Endothelial cell of umbilical vein (primary cell): ENCODE results near the gene SAMD4B. TPM values are rescaled to one million over a fixed set of nuclear protein-coding genes. Genes with fewer than 3 reads are reported as not detected.

Source experiments
- BruUV-seq: library from RNA; stranded (reverse); fragments of 400-500 nt; replicated peaks from 2 replicates; lab custom pipeline; 2021; lab: Mats Ljungman, UMichigan
- CTCF ChIA-PET: fragments of 300-600, 350-600 bp; sonication (Branson Sonifier 250); formaldehyde crosslinking; loops from one replicate; lab custom pipeline; 2021; ENCODE audit warnings: antibody characterized with exemption, inconsistent platforms; lab: Charles Lee
- POLR2A ChIA-PET: fragments of 300-600, 350-600 bp; sonication (Branson Sonifier 250); formaldehyde crosslinking; loops from one replicate; lab custom pipeline; 2021; ENCODE audit warnings: antibody characterized with exemption, inconsistent platforms; lab: Charles Lee
- DNase-seq: peaks from one replicate; pipeline ENCODE4 v3.0.0-alpha.2; 2011; ENCODE audit warnings: low read depth, low spot score
- FAIRE-seq: peaks from 2 replicates; lab custom pipeline; 2011; peaks lifted over from hg19 to GRCh38; lab: Jason Lieb, UNC
- H2AFZ ChIP-seq: 2 replicates; pipeline ENCODE4 v1.6.0; 2012; ENCODE audit warnings: low read depth, low read length, control low read depth, inconsistent platforms
- H3K27ac ChIP-seq: 2 replicates; pipeline ENCODE4 v1.5.1; 2011; ENCODE audit warnings: low read depth, mild to moderate bottlenecking, control low read depth, low read length, moderate library complexity; ENCODE audit not compliant: insufficient read depth
- H3K27me3 ChIP-seq, 2 experiments: 2 replicates each; pipeline versions ENCODE4 v1.6.0 to v1.6.1; 2011; ENCODE audit warnings: low read length in 2 of 2, mixed read lengths in 1 of 2; ENCODE audit not compliant: control insufficient read depth in 2 of 2, insufficient read depth in 2 of 2
- H3K36me3 ChIP-seq, 2 experiments: 2 replicates in 1 of 2; 3 replicates in 1 of 2; pipeline ENCODE4 v1.5.1; 2011; ENCODE audit warnings: low read length in 2 of 2, mild to moderate bottlenecking in 1 of 2, moderate library complexity in 1 of 2; ENCODE audit not compliant: control insufficient read depth in 2 of 2, insufficient read depth in 2 of 2; ENCODE audit errors: extremely low read depth in 1 of 2
- H3K4me1 ChIP-seq: 3 replicates; pipeline ENCODE4 v1.5.1; 2011; ENCODE audit warnings: mild to moderate bottlenecking, low read length; ENCODE audit not compliant: control insufficient read depth, insufficient read depth; ENCODE audit errors: extremely low read depth
- H3K4me2 ChIP-seq: 2 replicates; pipeline ENCODE4 v1.6.1; 2011; ENCODE audit warnings: low read length, control low read depth, mixed read lengths; ENCODE audit not compliant: insufficient read depth
- H3K4me3 ChIP-seq, 3 experiments: fragments of 200-600 bp in 1 of 3; sonication (generic), shearing (Covaris generic) in 1 of 3; replicated peaks in 1 of 3; 2 replicates each; pipeline ENCODE4 v1.5.1; 2011 to 2016; ENCODE audit warnings: control low read depth in 3 of 3, low read length in 3 of 3, mild to moderate bottlenecking in 2 of 3, inconsistent platforms in 1 of 3, low read depth in 1 of 3, moderate library complexity in 1 of 3; ENCODE audit not compliant: insufficient read depth in 1 of 3
- H3K79me2 ChIP-seq: 2 replicates; pipeline ENCODE4 v1.6.0; 2012; ENCODE audit warnings: low read length, inconsistent platforms; ENCODE audit not compliant: control insufficient read depth, insufficient read depth
- H3K9ac ChIP-seq: replicated peaks from 2 replicates; pipeline ENCODE3; 2011; ENCODE audit warnings: low read length, control low read depth; ENCODE audit not compliant: insufficient read depth; ENCODE audit errors: extremely low read depth
- H3K9me1 ChIP-seq: replicated peaks from 3 replicates; pipeline ENCODE4 v1.6.0; 2011; ENCODE audit warnings: mild to moderate bottlenecking, low read length; ENCODE audit not compliant: control insufficient read depth, insufficient read depth; ENCODE audit errors: extremely low read depth
- H3K9me3 ChIP-seq: replicated peaks from 2 replicates; pipeline ENCODE4 v1.5.1; 2012; ENCODE audit warnings: low read length, inconsistent platforms; ENCODE audit not compliant: control insufficient read depth, insufficient read depth
- H4K20me1 ChIP-seq: replicated peaks from 2 replicates; pipeline ENCODE3; 2011; ENCODE audit warnings: mild to moderate bottlenecking, low read length; ENCODE audit not compliant: control insufficient read depth, insufficient read depth; ENCODE audit errors: extremely low read depth
- CTCF ChIP-seq, 2 donors: IDR thresholded peaks; 1 replicate in 1 of 2; 2 replicates in 1 of 2; pipeline ENCODE4 v1.5.1; 2011; ENCODE audit warnings: low read length in 2 of 2, mild to moderate bottlenecking in 2 of 2, moderate library complexity in 2 of 2, control low read depth in 1 of 2, inconsistent platforms in 1 of 2, low read depth in 1 of 2; ENCODE audit not compliant: insufficient read depth in 1 of 2; ENCODE audit errors: extremely low read depth in 1 of 2
- EZH2 ChIP-seq: IDR thresholded peaks from 2 replicates; pipeline ENCODE4 v1.6.1; 2012; ENCODE audit warnings: borderline replicate concordance, low read depth, mild to moderate bottlenecking, moderate library complexity, low read length, inconsistent platforms; ENCODE audit not compliant: severe bottlenecking
- FOS ChIP-seq: IDR thresholded peaks from 2 replicates; pipeline ENCODE4 v1.6.1; 2011; ENCODE audit warnings: mild to moderate bottlenecking, low read length, moderate library complexity, borderline replicate concordance; ENCODE audit not compliant: insufficient read depth
- GATA2 ChIP-seq: IDR thresholded peaks from 2 replicates; pipeline ENCODE4 v1.7.0; 2011; ENCODE audit warnings: low read depth, mild to moderate bottlenecking, moderate library complexity, mixed read lengths, low read length; ENCODE audit not compliant: insufficient read length, insufficient read depth
- JUN ChIP-seq: IDR thresholded peaks from 2 replicates; pipeline ENCODE4 v1.6.1; 2011; ENCODE audit warnings: borderline replicate concordance, low read depth; ENCODE audit not compliant: insufficient read length, insufficient read depth
- MAX ChIP-seq: IDR thresholded peaks from 2 replicates; pipeline ENCODE4 v1.6.1; 2011; ENCODE audit not compliant: insufficient read depth, insufficient read length
- MYC ChIP-seq: IDR thresholded peaks from one replicate; pipeline ENCODE4 v1.6.1; 2011; ENCODE audit warnings: mild to moderate bottlenecking, low read depth, low read length
- POLR2A ChIP-seq: IDR thresholded peaks from 2 replicates; pipeline ENCODE4 v1.6.1; 2012; ENCODE audit warnings: low read depth, mild to moderate bottlenecking, control low read depth, low read length
- POLR2AphosphoS5 ChIP-seq: IDR thresholded peaks from 2 replicates; pipeline ENCODE4 v1.6.1; 2012; ENCODE audit warnings: low read depth, mild to moderate bottlenecking, control low read depth, low read length, moderate library complexity; ENCODE audit not compliant: insufficient read depth
- dilution Hi-C: fragments of 300-500 bp; cut with MboI; formaldehyde crosslinking; loops from one replicate; pipeline ENCODE4 v1.15.0; 2019; ENCODE audit warnings: low sequenced_read_pairs; ENCODE audit not compliant: extremely low pct_ligation_motif_present
- intact Hi-C: fragments of 100-400 bp; cut with micrococcal nuclease; formaldehyde crosslinking; loops from one replicate; pipeline ENCODE4 v1.10.0; 2022
- polyA plus RNA-seq, 4 experiments: library from polyadenylated mRNA; depleted of rRNA in 3 of 4; stranded (reverse) in 3 of 4; unstranded in 1 of 4; fragments of >200 nt; gene quantifications; 2 replicates each; pipeline versions ENCODE4 v1.2.1 to v1.2.3, GENCODE V29; 2011 to 2012; ENCODE audit warnings: missing spikeins in 1 of 4
- total RNA-seq: library from RNA; stranded (reverse); gene quantifications from 2 replicates; pipeline ENCODE4 v1.2.3, GENCODE V29; 2021

Gene SAMD4B
- total and polyA plus RNA-seq, 2 donors (not counting 3 experiments of a cell fraction or from before 2014, with no cell fraction given) = 82.1 to 84.2 TPM

GRCh38 chr19:39359026-39359425, 16.8 kb downstream of the SAMD4B start:
- Histone ChIP-seq H4K20me1 (no peaks in the 10 kb centered on the region), H3K9me1 (no peaks in the 10 kb centered on the region), H2AFZ (no peak overlapping the region), H3K27ac (no peak overlapping the region), H3K4me1 (peaks cover 12% of the 10 kb centered on the region), H3K79me2 (no peaks in the 10 kb centered on the region), H3K9me3 (no peaks in the 10 kb centered on the region), H3K36me3 (peaks cover 20 to 46% of the 10 kb centered on the region in 2 experiments), H3K27me3 (no peaks in the 10 kb centered on the region), H3K4me2 (no peak overlapping the region), H3K9ac (no peak overlapping the region), H3K4me3 (no peak overlapping the region)
- intact Hi-C loops = no loop called here
- dilution Hi-C loops = no loop called here
- no peak for FAIRE-seq
- POLR2A ChIA-PET = no interaction called here
- no peak for TF ChIP-seq GATA2
- no peak for TF ChIP-seq JUN
- no peak for TF ChIP-seq POLR2A
- no peak for TF ChIP-seq MYC
- TF ChIP-seq CTCF (IDR thresholded peaks at IDR 0.05; ENCODE audit: extremely low read depth in 1 of 2, insufficient read depth in 1 of 2, low read depth in 1 of 2, low read length in 2 of 2) = no peak
- no peak for TF ChIP-seq FOS
- TF ChIP-seq EZH2 = no peak
- no peak for TF ChIP-seq MAX
- no peak for TF ChIP-seq POLR2AphosphoS5
- CTCF ChIA-PET = no interaction called here
- no peak for DNase-seq
- no TSS peak for BruUV-seq
